A549 (cell line): Measurements from ENCODE around the gene NECAB3.

Experiments used
- BHLHE40 ChIP-seq: IDR thresholded peaks from 2 replicates; pipeline ENCODE4 v1.6.1; 2012; ENCODE audit warnings: low read depth, low read length, inconsistent platforms
- CTCF ChIP-seq: fragments of >200 bp; sonication (Bioruptor Twin); formaldehyde crosslinking; IDR thresholded peaks from 3 replicates; pipeline ENCODE4 v1.5.1; 2016
- NR3C1 ChIP-seq: fragments of >200 bp; sonication (Bioruptor Twin); formaldehyde crosslinking; IDR thresholded peaks from 3 replicates; pipeline ENCODE4 v1.6.1; 2017
- PBX3 ChIP-seq: IDR thresholded peaks from 2 replicates; pipeline ENCODE4 v1.6.1; 2012

- TF ChIP-seq CTCF (no peak), PBX3 (no peak), NR3C1 (no peak), BHLHE40 (no peak)
Measured at GRCh38 chr20:33687370-33687915, 13.2 kb upstream of the NECAB3 start.
